ENCODE data around the gene PLIN5.

Gene PLIN5

GRCh38 chr19:4497770-4498389, 37.1 kb downstream of the PLIN5 start:
- no peak for DNase-seq (ENCODE audit: low read depth, low spot score)
- no peak for TF ChIP-seq SUZ12 (IDR thresholded peaks at IDR 0.05; ENCODE audit: extremely low read depth, insufficient read depth, insufficient read length)
- peaks cover 11% of the 10 kb centered on the region for H3K4me1 ChIP-seq (ENCODE audit: insufficient read depth, insufficient read length)
- H3K36me3 ChIP-seq (ENCODE audit: insufficient read depth, insufficient read length, low read length) = peaks cover 88% of the 10 kb centered on the region
- H3K4me3 ChIP-seq (ENCODE audit: insufficient read length, low read depth) = no peak overlapping the region
- H3K27me3 ChIP-seq (ENCODE audit: insufficient read depth, insufficient read length) = no peaks in the 10 kb centered on the region
- H3K9me3 ChIP-seq (ENCODE audit: insufficient read depth, low read length) = no peaks in the 10 kb centered on the region
- no peak overlapping the region for H3K9ac ChIP-seq (ENCODE audit: insufficient read length, low read depth)

- H3K9ac ChIP-seq (ENCODE audit: insufficient read length, low read depth) = no peak overlapping the region
- H3K36me3 ChIP-seq (ENCODE audit: insufficient read depth, insufficient read length, low read length) = peaks cover 88% of the 10 kb centered on the region
- no peak for DNase-seq (ENCODE audit: low read depth, low spot score)
- H3K4me1 ChIP-seq (ENCODE audit: insufficient read depth, insufficient read length) = peaks cover 9% of the 10 kb centered on the region
- no peaks in the 10 kb centered on the region for H3K27me3 ChIP-seq (ENCODE audit: insufficient read depth, insufficient read length)
- no peak for TF ChIP-seq SUZ12 (IDR thresholded peaks at IDR 0.05; ENCODE audit: extremely low read depth, insufficient read depth, insufficient read length)
- no peak for TF ChIP-seq YY1 (IDR thresholded peaks at IDR 0.05; ENCODE audit: insufficient read depth, insufficient read length)
- no peak for TF ChIP-seq ZNF274 (IDR thresholded peaks at IDR 0.05; ENCODE audit: low read depth, low read length)
- H3K4me3 ChIP-seq (ENCODE audit: insufficient read length, low read depth) = no peak overlapping the region
- H3K9me3 ChIP-seq (ENCODE audit: insufficient read depth, low read length) = no peaks in the 10 kb centered on the region
Observed at GRCh38 chr19:4496304-4496703, 38.7 kb downstream of the PLIN5 start.

GRCh38 chr19:4495471-4495870, 39.6 kb downstream of the PLIN5 start:
- TF ChIP-seq SUZ12 (IDR thresholded peaks at IDR 0.05; ENCODE audit: extremely low read depth, insufficient read depth, insufficient read length) (no peak), YY1 (IDR thresholded peaks at IDR 0.05; ENCODE audit: insufficient read depth, insufficient read length) (no peak), ZNF274 (IDR thresholded peaks at IDR 0.05; ENCODE audit: low read depth, low read length) (no peak)
- H3K9ac ChIP-seq (ENCODE audit: insufficient read length, low read depth) = no peak overlapping the region
- no peaks in the 10 kb centered on the region for H3K9me3 ChIP-seq (ENCODE audit: insufficient read depth, low read length)
- peaks cover 9% of the 10 kb centered on the region for H3K4me1 ChIP-seq (ENCODE audit: insufficient read depth, insufficient read length)
- no peak for DNase-seq (ENCODE audit: low read depth, low spot score)
- H3K36me3 ChIP-seq (ENCODE audit: insufficient read depth, insufficient read length, low read length) = peaks cover 87% of the 10 kb centered on the region
- no peak overlapping the region for H3K4me3 ChIP-seq (ENCODE audit: insufficient read length, low read depth)
- no peaks in the 10 kb centered on the region for H3K27me3 ChIP-seq (ENCODE audit: insufficient read depth, insufficient read length)

GRCh38 chr19:4494691-4495064, 40.3 kb downstream of the PLIN5 start:
- no peaks in the 10 kb centered on the region for H3K27me3 ChIP-seq (ENCODE audit: insufficient read depth, insufficient read length)
- H3K9ac ChIP-seq (ENCODE audit: insufficient read length, low read depth) = no peak overlapping the region
- TF ChIP-seq SUZ12 (IDR thresholded peaks at IDR 0.05; ENCODE audit: extremely low read depth, insufficient read depth, insufficient read length) (no peak), YY1 (IDR thresholded peaks at IDR 0.05; ENCODE audit: insufficient read depth, insufficient read length) (no peak), ZNF274 (IDR thresholded peaks at IDR 0.05; ENCODE audit: low read depth, low read length) (no peak)
- peaks cover 88% of the 10 kb centered on the region for H3K36me3 ChIP-seq (ENCODE audit: insufficient read depth, insufficient read length, low read length)
- no peak for DNase-seq (ENCODE audit: low read depth, low spot score)
- H3K4me3 ChIP-seq (ENCODE audit: insufficient read length, low read depth) = no peak overlapping the region
- peaks cover 9% of the 10 kb centered on the region for H3K4me1 ChIP-seq (ENCODE audit: insufficient read depth, insufficient read length)
- no peaks in the 10 kb centered on the region for H3K9me3 ChIP-seq (ENCODE audit: insufficient read depth, low read length)

- no peak for TF ChIP-seq YY1 (IDR thresholded peaks at IDR 0.05; ENCODE audit: insufficient read depth, insufficient read length)
- no peak for TF ChIP-seq SUZ12 (IDR thresholded peaks at IDR 0.05; ENCODE audit: extremely low read depth, insufficient read depth, insufficient read length)
- no peak for TF ChIP-seq ZNF274 (IDR thresholded peaks at IDR 0.05; ENCODE audit: low read depth, low read length)
- Histone ChIP-seq H3K4me3 (ENCODE audit: insufficient read length, low read depth) (no peak overlapping the region), H3K9ac (ENCODE audit: insufficient read length, low read depth) (no peak overlapping the region), H3K9me3 (ENCODE audit: insufficient read depth, low read length) (no peaks in the 10 kb centered on the region), H3K4me1 (ENCODE audit: insufficient read depth, insufficient read length) (peaks cover 9% of the 10 kb centered on the region), H3K27me3 (ENCODE audit: insufficient read depth, insufficient read length) (no peaks in the 10 kb centered on the region), H3K36me3 (ENCODE audit: insufficient read depth, insufficient read length, low read length) (peaks cover 90% of the 10 kb centered on the region)
- no peak for DNase-seq (ENCODE audit: low read depth, low spot score)
Observed at GRCh38 chr19:4493929-4494690, 40.9 kb downstream of the PLIN5 start.

GRCh38 chr19:4493104-4493928, 41.7 kb downstream of the PLIN5 start:
- Histone ChIP-seq H3K27me3 (ENCODE audit: insufficient read depth, insufficient read length) (no peaks in the 10 kb centered on the region), H3K4me1 (ENCODE audit: insufficient read depth, insufficient read length) (peaks cover 9% of the 10 kb centered on the region), H3K36me3 (ENCODE audit: insufficient read depth, insufficient read length, low read length) (peaks cover 90% of the 10 kb centered on the region), H3K9ac (ENCODE audit: insufficient read length, low read depth) (no peak overlapping the region), H3K4me3 (ENCODE audit: insufficient read length, low read depth) (no peak overlapping the region), H3K9me3 (ENCODE audit: insufficient read depth, low read length) (no peaks in the 10 kb centered on the region)
- no peak for DNase-seq (ENCODE audit: low read depth, low spot score)
- TF ChIP-seq ZNF274 (IDR thresholded peaks at IDR 0.05; ENCODE audit: low read depth, low read length) = no peak
